Measurements from ENCODE around the gene THBS2. TPM values are rescaled to one million over a fixed set of nuclear protein-coding genes. Genes with fewer than 3 reads are reported as not detected.

The THBS2 gene
- total and polyA plus RNA-seq, 10 of the 15 experiments (the other 5 are each of a cell fraction or from before 2014, with no cell fraction given), result 0.07 to 0.10 TPM; not detected in 8

GRCh38 chr6:169283924-169284323 is 30.3 kb upstream of the THBS2 start:
- H3K27me3 ChIP-seq (replicated peaks in 1 of 2; ENCODE audit: control insufficient read depth in 2 of 2, insufficient read depth in 2 of 2, low read length in 1 of 2), result no peaks in the 10 kb centered on the region
- no peak for TF ChIP-seq ATF3 (IDR thresholded peaks at IDR 0.05; ENCODE audit: borderline replicate concordance, extremely low read depth, low read depth, low read length)
- TF ChIP-seq CHD2 (IDR thresholded peaks at IDR 0.05; ENCODE audit: borderline replicate concordance, low read depth, low read length), result no peak
- TF ChIP-seq CTCF (IDR thresholded peaks at IDR 0.05 in 2 of 3, conservative IDR thresholded peaks at IDR 0.05 in 1 of 3; ENCODE audit: control insufficient read depth in 2 of 3, extremely low read depth in 1 of 3, insufficient read depth in 1 of 3, low read depth in 3 of 3, low read length in 3 of 3), result no peak
- no peak for TF ChIP-seq LARP7 (IDR thresholded peaks at IDR 0.05)
- TF ChIP-seq, protein P1, sequence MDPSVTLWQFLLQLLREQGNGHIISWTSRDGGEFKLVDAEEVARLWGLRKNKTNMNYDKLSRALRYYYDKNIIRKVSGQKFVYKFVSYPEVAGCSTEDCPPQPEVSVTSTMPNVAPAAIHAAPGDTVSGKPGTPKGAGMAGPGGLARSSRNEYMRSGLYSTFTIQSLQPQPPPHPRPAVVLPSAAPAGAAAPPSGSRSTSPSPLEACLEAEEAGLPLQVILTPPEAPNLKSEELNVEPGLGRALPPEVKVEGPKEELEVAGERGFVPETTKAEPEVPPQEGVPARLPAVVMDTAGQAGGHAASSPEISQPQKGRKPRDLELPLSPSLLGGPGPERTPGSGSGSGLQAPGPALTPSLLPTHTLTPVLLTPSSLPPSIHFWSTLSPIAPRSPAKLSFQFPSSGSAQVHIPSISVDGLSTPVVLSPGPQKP (IDR thresholded peaks at IDR 0.05; ENCODE audit: low read depth, low read length), result no peak
- BruUV-seq (replicated peaks), result no TSS peak
- ChIA-PET CTCF (no interaction called here), POLR2A (no interaction called here), RAD21 (ENCODE audit: unreplicated experiment) (no interaction called here), SMC1A (ENCODE audit: uncharacterized antibody, unreplicated experiment) (no interaction called here)
- no peak overlapping the region for H3K4me2 ChIP-seq (ENCODE audit: control insufficient read depth, insufficient read depth)
- in situ Hi-C loops (cut with MboI), result no loop called here
- H3K4me1 ChIP-seq (ENCODE audit: control insufficient read depth, insufficient read depth, low read length), result no peaks in the 10 kb centered on the region
- ATAC-seq (no peak), DNase-seq (ENCODE audit: low read depth, low spot score) (no peak), FAIRE-seq (no peak)
- no peaks in the 10 kb centered on the region for H3K36me3 ChIP-seq (ENCODE audit: control insufficient read depth in 2 of 2, insufficient read depth in 2 of 2, low read length in 1 of 2)
- H3K79me2 ChIP-seq (ENCODE audit: control insufficient read depth, insufficient read depth, low read length), result no peaks in the 10 kb centered on the region
- no peaks in the 10 kb centered on the region for H4K20me1 ChIP-seq (ENCODE audit: control insufficient read depth, insufficient read depth)
- no peak overlapping the region for H3K4me3 ChIP-seq
- 0% methylated on average over 1 of the region's 1 CpG for WGBS (ENCODE audit: insufficient coverage, insufficient replicate concordance, low lambda C conversion rate, missing lambda C conversion rate)
- intact Hi-C loops (cut with micrococcal nuclease; ENCODE audit: unreplicated experiment), result no loop called here
- no peak overlapping the region for H3K9ac ChIP-seq (ENCODE audit: control insufficient read depth, insufficient read depth, low read length)
- H2AFZ ChIP-seq (ENCODE audit: control insufficient read depth, low read depth, low read length), result no peak overlapping the region
- no peak overlapping the region for H3K27ac ChIP-seq (ENCODE audit: control insufficient read depth, insufficient read depth)
- H3K9me3 ChIP-seq (replicated peaks; ENCODE audit: control insufficient read depth, insufficient read depth, low read length), result no peaks in the 10 kb centered on the region

Data from GM12878 (cell line).